HepG2 (cell line): ENCODE results near the gene MIB1. TPM values are rescaled to one million over a fixed set of nuclear protein-coding genes. Genes with fewer than 3 reads are reported as not detected.

ENCODE experiments used
- ATAC-seq: fragments of 200-7000 bp; cut with Tn5 transposase; 3 replicates; pipeline ENCODE4 v1.9.1; 2020; ENCODE audit warnings: mild to moderate bottlenecking, moderate library complexity
- BruUV-seq: library from RNA; stranded (reverse); fragments of 400-500 nt; replicated peaks from 2 replicates; lab custom pipeline; 2021; lab: Mats Ljungman, UMichigan
- CTCF ChIA-PET: fragments of 300-600 bp; formaldehyde crosslinking; extraction: SDS; loops from one replicate; lab custom pipeline; 2021; ENCODE audit warnings: low total read pairs, inconsistent platforms, low intra/inter-chr PET ratio; lab: Yijun Ruan, JAX
- POLR2A ChIA-PET: fragments of 350-600 bp; sonication (Branson Sonifier 250); formaldehyde crosslinking; loops from one replicate; lab custom pipeline; 2020; ENCODE audit warnings: antibody characterized with exemption, inconsistent platforms; lab: Yijun Ruan, JAX
- DNase-seq: peaks from one replicate; pipeline ENCODE4 v3.0.0-alpha.2; 2015; ENCODE audit warnings: low spot score
- FAIRE-seq: peaks from 3 replicates; lab custom pipeline; 2011; peaks lifted over from hg19 to GRCh38; lab: Jason Lieb, UNC
- H2AFZ ChIP-seq: one replicate; pipeline ENCODE4 v1.6.1; 2011; ENCODE audit warnings: low read length, inconsistent platforms
- H3K27ac ChIP-seq: fragments of 300-600 bp; 3 replicates; pipeline ENCODE4 v1.8.0; 2011; ENCODE audit warnings: mixed run types, mild to moderate bottlenecking, mixed read lengths, low read length, inconsistent platforms; ENCODE audit not compliant: insufficient read depth; ENCODE audit errors: extremely low read length
- H3K27me3 ChIP-seq, 2 experiments: fragments of 200-600 bp in 1 of 2; 2 replicates in 1 of 2; 3 replicates in 1 of 2; pipeline versions ENCODE4 v1.6.0 to v1.8.0; 2011; ENCODE audit warnings: low read length in 2 of 2, mild to moderate bottlenecking in 2 of 2, moderate library complexity in 2 of 2, inconsistent platforms in 1 of 2; ENCODE audit not compliant: insufficient read depth in 2 of 2, control insufficient read depth in 1 of 2
- H3K36me3 ChIP-seq, 2 experiments: fragments of 200-600 bp in 1 of 2; replicated peaks in 1 of 2; 2 replicates in 1 of 2; 3 replicates in 1 of 2; pipeline versions ENCODE4 v1.5.1 to v1.8.0; 2011; ENCODE audit warnings: low read length in 2 of 2, inconsistent platforms in 1 of 2; ENCODE audit not compliant: insufficient read depth in 2 of 2, control insufficient read depth in 1 of 2
- H3K4me1 ChIP-seq: 2 replicates; pipeline ENCODE4 v1.5.1; 2012; ENCODE audit warnings: low read length, inconsistent platforms; ENCODE audit not compliant: insufficient read depth
- H3K4me2 ChIP-seq: 2 replicates; pipeline ENCODE4 v1.6.0; 2011; ENCODE audit warnings: low read depth, low read length, inconsistent platforms
- H3K4me3 ChIP-seq, 3 experiments: fragments of 200-600 bp in 1 of 3; sonication (generic), shearing (Covaris generic) in 1 of 3; replicated peaks in 1 of 3; 2 replicates each; pipeline ENCODE4 v1.5.1; 2011 to 2016; ENCODE audit warnings: low read length in 3 of 3, inconsistent platforms in 2 of 3, low read depth in 2 of 3, mild to moderate bottlenecking in 2 of 3, control low read depth in 1 of 3, mixed read lengths in 1 of 3; ENCODE audit not compliant: insufficient read depth in 1 of 3
- H3K79me2 ChIP-seq: one replicate; pipeline ENCODE4 v1.6.1; 2011; ENCODE audit warnings: low read length, inconsistent platforms; ENCODE audit not compliant: insufficient read depth
- H3K9ac ChIP-seq: 2 replicates; pipeline ENCODE4 v1.6.0; 2011; ENCODE audit warnings: mild to moderate bottlenecking, low read depth, low read length, inconsistent platforms; ENCODE audit not compliant: insufficient read depth
- H3K9me3 ChIP-seq: 2 replicates; pipeline ENCODE4 v1.5.1; 2012; ENCODE audit warnings: mild to moderate bottlenecking, low read length
- H4K20me1 ChIP-seq: 2 replicates; pipeline ENCODE4 v1.6.0; 2011; ENCODE audit warnings: inconsistent platforms, mild to moderate bottlenecking, low read length, moderate library complexity; ENCODE audit not compliant: insufficient read depth
- AGO1 ChIP-seq: fragments of 200-400 bp; formaldehyde crosslinking; IDR thresholded peaks from 2 replicates; pipeline ENCODE4 v1.6.1; 2017; ENCODE audit warnings: mild to moderate bottlenecking, low read depth, low read length, moderate library complexity; ENCODE audit not compliant: poor library complexity, severe bottlenecking
- CAMTA2 ChIP-seq: sonication (generic); formaldehyde crosslinking; IDR thresholded peaks from 2 replicates; pipeline ENCODE4 v1.4.0; 2020; ENCODE audit warnings: mild to moderate bottlenecking, missing genetic modification reagents, borderline replicate concordance
- POGZ ChIP-seq: sonication (generic); formaldehyde crosslinking; IDR thresholded peaks from 2 replicates; pipeline ENCODE4 v1.4.0; 2020; ENCODE audit warnings: mild to moderate bottlenecking, missing genetic modification reagents
- PRPF4 ChIP-seq: fragments of 200-400 bp; formaldehyde crosslinking; IDR thresholded peaks from 2 replicates; pipeline ENCODE4 v1.6.1; 2016; ENCODE audit warnings: low read length, low read depth; ENCODE audit not compliant: poor library complexity, severe bottlenecking
- TSC22D2 ChIP-seq: sonication (generic); formaldehyde crosslinking; IDR thresholded peaks from 2 replicates; pipeline ENCODE4 v1.5.1; 2020; ENCODE audit warnings: missing genetic modification reagents, mild to moderate bottlenecking, borderline replicate concordance
- WGBS: methylation state at CpG from one replicate; pipeline ENCODE4 v1.1.6; 2017; ENCODE audit warnings: low lambda C conversion rate; 5-methylcytosine and 5-hydroxymethylcytosine counted together
- in situ Hi-C: cut with HindIII; loops from 2 replicates; pipeline ENCODE4 v1.10.0; 2017; ENCODE audit warnings: low pct_unique_long_range_greater_than_20kb; ENCODE audit not compliant: extremely low pct_ligation_motif_present
- intact Hi-C: fragments of 100-400 bp; cut with micrococcal nuclease; formaldehyde crosslinking; loops from one replicate; pipeline ENCODE4 v1.10.0; 2022; ENCODE audit not compliant: unreplicated experiment
- polyA plus RNA-seq, 8 experiments: library from polyadenylated mRNA; depleted of rRNA in 3 of 8; stranded (reverse) in 7 of 8; unstranded in 1 of 8; fragments of >200 nt; fragmentation: Illumina TruSeq in 4 of 8; extraction: Trizol in 4 of 8; gene quantifications; 2 replicates each; pipeline versions ENCODE4 v1.2.1 to v1.2.3, GENCODE V29; 2011 to 2016; ENCODE audit warnings: low read depth in 4 of 8, missing spikeins in 1 of 8, mixed read lengths in 1 of 8; ENCODE audit not compliant: insufficient read depth in 1 of 8
- total RNA-seq, 5 experiments: library from RNA; depleted of rRNA; stranded (reverse); fragments of >200 nt; fragmentation: Illumina TruSeq; extraction: Trizol; gene quantifications; 2 replicates each; pipeline ENCODE4 v1.2.3, GENCODE V29; 2016; ENCODE audit warnings: low read depth in 1 of 5
- TF ChIP-seq, protein P1 (sequence below): sonication (generic); formaldehyde crosslinking; IDR thresholded peaks from 2 replicates; pipeline ENCODE4 v1.5.0; 2020; ENCODE audit warnings: missing genetic modification reagents
- TF ChIP-seq, protein P2 (sequence below): sonication (generic); formaldehyde crosslinking; IDR thresholded peaks from 2 replicates; pipeline ENCODE4 v1.4.0; 2020; ENCODE audit warnings: missing genetic modification reagents
- TF ChIP-seq, protein P3 (sequence below): sonication (generic); formaldehyde crosslinking; IDR thresholded peaks from 2 replicates; pipeline ENCODE4 v1.5.0; 2020; ENCODE audit warnings: mild to moderate bottlenecking, missing genetic modification reagents
- TF ChIP-seq, protein P4 (sequence below): sonication (generic); formaldehyde crosslinking; IDR thresholded peaks from 2 replicates; pipeline ENCODE4 v1.5.1; 2020; ENCODE audit warnings: mild to moderate bottlenecking, moderate library complexity, missing genetic modification reagents
- TF ChIP-seq, protein P5 (sequence below): sonication (generic); formaldehyde crosslinking; IDR thresholded peaks from 2 replicates; pipeline ENCODE4 v1.4.0; 2020; ENCODE audit warnings: mild to moderate bottlenecking, missing genetic modification reagents, borderline replicate concordance

Gene MIB1
- total and polyA plus RNA-seq, 2 of the 13 experiments (the other 11 are each of a cell fraction or from before 2014, with no cell fraction given): 12.0 to 47.0 TPM

DNA sequence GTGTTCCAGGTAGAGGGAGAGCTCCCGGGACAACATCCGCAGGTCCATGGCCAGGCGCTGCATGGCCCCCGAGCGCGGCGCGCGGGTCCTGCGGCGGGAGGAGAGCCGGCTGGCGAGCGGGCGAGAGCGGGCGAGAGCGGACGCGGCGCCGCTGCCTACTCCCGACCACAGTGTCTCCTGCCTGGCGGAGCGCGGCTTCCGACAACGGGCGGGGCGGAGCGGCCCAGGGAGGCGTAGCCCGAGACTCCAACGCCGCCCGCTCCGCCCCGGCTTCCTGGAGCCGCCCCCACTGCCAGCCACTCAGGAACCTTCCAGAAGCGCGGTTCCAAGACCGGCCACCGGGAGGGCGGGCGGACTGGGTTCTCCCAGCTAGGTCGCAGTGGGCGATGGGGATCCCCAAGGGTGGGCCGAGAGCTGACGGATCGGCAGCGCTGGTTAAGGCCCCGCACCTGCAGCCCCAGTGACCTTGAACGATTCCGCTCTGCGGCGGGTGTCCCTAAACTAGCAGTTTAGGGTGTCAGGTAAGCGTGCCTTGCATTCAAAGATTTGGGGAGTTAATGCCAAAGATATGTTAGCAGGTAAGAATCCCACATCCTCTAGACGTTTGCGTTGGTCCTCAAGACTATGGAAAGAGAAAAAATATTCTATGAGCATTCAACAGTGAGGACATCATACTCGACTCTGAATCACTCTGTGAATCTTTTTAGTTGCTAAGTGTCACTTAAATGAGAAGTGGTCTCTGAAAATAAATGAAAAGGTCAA, 35.8 kb upstream of the MIB1 start, which contains the start of gene ABHD3:
TSS of gene ABHD3 (minus strand) at position 172 of the 762 bp plus-strand sequence. CDS start at position 63, 109 bp downstream.
- no peaks in the 10 kb centered on the region for H3K9me3 ChIP-seq
- FAIRE-seq: no peak
- BruUV-seq: no TSS peak
- peak within 1 kb of the TSS; percentile 86 for H3K4me2 ChIP-seq
- in situ Hi-C loops (no loop called here), intact Hi-C loops (loop anchor here (2.0 to 5.0 kb wide), 2 partner anchors 36 to 92 kb away; partner anchors contain the start of genes MIB1 and SNRPD1)
- POLR2A ChIA-PET: interaction anchor here (0.9 to 1.6 kb wide), 10 partner anchors 11 to 104 kb away, joined by 3 to 17 read pairs (median 6); partner anchors contain the start of genes ESCO1, MIB1 and SNRPD1
- DNase-seq: peak; percentile 78
- H3K4me1 ChIP-seq: peaks cover 44% of the 10 kb centered on the region
- CTCF ChIA-PET: no interaction called here
- peak within 1 kb of the TSS; percentile 76 to 90 (median 85) for H3K4me3 ChIP-seq
- H3K27ac ChIP-seq: peak within 1 kb of the TSS; percentile 89
- H4K20me1 ChIP-seq: no peaks in the 10 kb centered on the region
- 59% methylated on average over 4 of the region's 60 CpGs for WGBS
- peaks cover 12% of the 10 kb centered on the region for H3K79me2 ChIP-seq
- peak within 1 kb of the TSS; percentile 90 for H3K9ac ChIP-seq
- ATAC-seq: peak; percentile 98
- H3K36me3 ChIP-seq: peaks cover 2 to 8% of the 10 kb centered on the region in 2 experiments; a peak in 2 of 5 replicates
- peak within 1 kb of the TSS; percentile 56 for H2AFZ ChIP-seq
- H3K27me3 ChIP-seq: no peaks in the 10 kb centered on the region
- TF ChIP-seq, protein P1, sequence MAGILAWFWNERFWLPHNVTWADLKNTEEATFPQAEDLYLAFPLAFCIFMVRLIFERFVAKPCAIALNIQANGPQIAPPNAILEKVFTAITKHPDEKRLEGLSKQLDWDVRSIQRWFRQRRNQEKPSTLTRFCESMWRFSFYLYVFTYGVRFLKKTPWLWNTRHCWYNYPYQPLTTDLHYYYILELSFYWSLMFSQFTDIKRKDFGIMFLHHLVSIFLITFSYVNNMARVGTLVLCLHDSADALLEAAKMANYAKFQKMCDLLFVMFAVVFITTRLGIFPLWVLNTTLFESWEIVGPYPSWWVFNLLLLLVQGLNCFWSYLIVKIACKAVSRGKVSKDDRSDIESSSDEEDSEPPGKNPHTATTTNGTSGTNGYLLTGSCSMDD (CRISPR knock-in tag): no peak
- TF ChIP-seq, protein P2, sequence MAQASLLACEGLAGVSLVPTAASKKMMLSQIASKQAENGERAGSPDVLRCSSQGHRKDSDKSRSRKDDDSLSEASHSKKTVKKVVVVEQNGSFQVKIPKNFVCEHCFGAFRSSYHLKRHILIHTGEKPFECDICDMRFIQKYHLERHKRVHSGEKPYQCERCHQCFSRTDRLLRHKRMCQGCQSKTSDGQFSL (CRISPR knock-in tag): peak; percentile 61; the same call in 1 of the 2 replicates
- TF ChIP-seq AGO1 (no peak), CAMTA2 (CRISPR knock-in tag) (no peak), PRPF4 (no peak), TSC22D2 (CRISPR knock-in tag) (0 out of 2 replicates have a peak, but pooled peaks have one; percentile 29), POGZ (CRISPR knock-in tag) (peak; percentile 87)
- TF ChIP-seq, protein P3, sequence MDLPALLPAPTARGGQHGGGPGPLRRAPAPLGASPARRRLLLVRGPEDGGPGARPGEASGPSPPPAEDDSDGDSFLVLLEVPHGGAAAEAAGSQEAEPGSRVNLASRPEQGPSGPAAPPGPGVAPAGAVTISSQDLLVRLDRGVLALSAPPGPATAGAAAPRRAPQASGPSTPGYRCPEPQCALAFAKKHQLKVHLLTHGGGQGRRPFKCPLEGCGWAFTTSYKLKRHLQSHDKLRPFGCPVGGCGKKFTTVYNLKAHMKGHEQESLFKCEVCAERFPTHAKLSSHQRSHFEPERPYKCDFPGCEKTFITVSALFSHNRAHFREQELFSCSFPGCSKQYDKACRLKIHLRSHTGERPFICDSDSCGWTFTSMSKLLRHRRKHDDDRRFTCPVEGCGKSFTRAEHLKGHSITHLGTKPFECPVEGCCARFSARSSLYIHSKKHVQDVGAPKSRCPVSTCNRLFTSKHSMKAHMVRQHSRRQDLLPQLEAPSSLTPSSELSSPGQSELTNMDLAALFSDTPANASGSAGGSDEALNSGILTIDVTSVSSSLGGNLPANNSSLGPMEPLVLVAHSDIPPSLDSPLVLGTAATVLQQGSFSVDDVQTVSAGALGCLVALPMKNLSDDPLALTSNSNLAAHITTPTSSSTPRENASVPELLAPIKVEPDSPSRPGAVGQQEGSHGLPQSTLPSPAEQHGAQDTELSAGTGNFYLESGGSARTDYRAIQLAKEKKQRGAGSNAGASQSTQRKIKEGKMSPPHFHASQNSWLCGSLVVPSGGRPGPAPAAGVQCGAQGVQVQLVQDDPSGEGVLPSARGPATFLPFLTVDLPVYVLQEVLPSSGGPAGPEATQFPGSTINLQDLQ (CRISPR knock-in tag): peak; percentile 83; the same call in 1 of the 2 replicates
- TF ChIP-seq, protein P4, sequence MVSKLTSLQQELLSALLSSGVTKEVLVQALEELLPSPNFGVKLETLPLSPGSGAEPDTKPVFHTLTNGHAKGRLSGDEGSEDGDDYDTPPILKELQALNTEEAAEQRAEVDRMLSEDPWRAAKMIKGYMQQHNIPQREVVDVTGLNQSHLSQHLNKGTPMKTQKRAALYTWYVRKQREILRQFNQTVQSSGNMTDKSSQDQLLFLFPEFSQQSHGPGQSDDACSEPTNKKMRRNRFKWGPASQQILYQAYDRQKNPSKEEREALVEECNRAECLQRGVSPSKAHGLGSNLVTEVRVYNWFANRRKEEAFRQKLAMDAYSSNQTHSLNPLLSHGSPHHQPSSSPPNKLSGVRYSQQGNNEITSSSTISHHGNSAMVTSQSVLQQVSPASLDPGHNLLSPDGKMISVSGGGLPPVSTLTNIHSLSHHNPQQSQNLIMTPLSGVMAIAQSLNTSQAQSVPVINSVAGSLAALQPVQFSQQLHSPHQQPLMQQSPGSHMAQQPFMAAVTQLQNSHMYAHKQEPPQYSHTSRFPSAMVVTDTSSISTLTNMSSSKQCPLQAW (CRISPR knock-in tag): peak; percentile 57; the same call in 1 of the 2 replicates
- TF ChIP-seq, protein P5, sequence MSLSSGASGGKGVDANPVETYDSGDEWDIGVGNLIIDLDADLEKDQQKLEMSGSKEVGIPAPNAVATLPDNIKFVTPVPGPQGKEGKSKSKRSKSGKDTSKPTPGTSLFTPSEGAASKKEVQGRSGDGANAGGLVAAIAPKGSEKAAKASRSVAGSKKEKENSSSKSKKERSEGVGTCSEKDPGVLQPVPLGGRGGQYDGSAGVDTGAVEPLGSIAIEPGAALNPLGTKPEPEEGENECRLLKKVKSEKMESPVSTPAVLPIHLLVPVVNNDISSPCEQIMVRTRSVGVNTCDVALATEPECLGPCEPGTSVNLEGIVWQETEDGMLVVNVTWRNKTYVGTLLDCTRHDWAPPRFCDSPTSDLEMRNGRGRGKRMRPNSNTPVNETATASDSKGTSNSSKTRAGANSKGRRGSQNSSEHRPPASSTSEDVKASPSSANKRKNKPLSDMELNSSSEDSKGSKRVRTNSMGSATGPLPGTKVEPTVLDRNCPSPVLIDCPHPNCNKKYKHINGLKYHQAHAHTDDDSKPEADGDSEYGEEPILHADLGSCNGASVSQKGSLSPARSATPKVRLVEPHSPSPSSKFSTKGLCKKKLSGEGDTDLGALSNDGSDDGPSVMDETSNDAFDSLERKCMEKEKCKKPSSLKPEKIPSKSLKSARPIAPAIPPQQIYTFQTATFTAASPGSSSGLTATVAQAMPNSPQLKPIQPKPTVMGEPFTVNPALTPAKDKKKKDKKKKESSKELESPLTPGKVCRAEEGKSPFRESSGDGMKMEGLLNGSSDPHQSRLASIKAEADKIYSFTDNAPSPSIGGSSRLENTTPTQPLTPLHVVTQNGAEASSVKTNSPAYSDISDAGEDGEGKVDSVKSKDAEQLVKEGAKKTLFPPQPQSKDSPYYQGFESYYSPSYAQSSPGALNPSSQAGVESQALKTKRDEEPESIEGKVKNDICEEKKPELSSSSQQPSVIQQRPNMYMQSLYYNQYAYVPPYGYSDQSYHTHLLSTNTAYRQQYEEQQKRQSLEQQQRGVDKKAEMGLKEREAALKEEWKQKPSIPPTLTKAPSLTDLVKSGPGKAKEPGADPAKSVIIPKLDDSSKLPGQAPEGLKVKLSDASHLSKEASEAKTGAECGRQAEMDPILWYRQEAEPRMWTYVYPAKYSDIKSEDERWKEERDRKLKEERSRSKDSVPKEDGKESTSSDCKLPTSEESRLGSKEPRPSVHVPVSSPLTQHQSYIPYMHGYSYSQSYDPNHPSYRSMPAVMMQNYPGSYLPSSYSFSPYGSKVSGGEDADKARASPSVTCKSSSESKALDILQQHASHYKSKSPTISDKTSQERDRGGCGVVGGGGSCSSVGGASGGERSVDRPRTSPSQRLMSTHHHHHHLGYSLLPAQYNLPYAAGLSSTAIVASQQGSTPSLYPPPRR (CRISPR knock-in tag): peak; percentile 49; the same call in 1 of the 2 replicates
